Fibroblast of peridontal ligament (primary cell): ENCODE measurements around the gene MMP23B.
A peak's percentile ranks its signal among the peaks of the same experiment; 100 is the strongest.

Experiments
- DNase-seq: peaks from one replicate; pipeline ENCODE4 v3.0.0-alpha.2; 2010; ENCODE audit errors: extremely low read depth

The MMP23B gene

GRCh38 chr1:1602968-1603506 lies 28.9 kb upstream of the MMP23B start:
- DNase-seq = no peak

GRCh38 chr1:1603671-1604373 lies 28.2 kb upstream of the MMP23B start:
- DNase-seq = no peak

- no peak for DNase-seq
These were observed 27.5 kb upstream of the MMP23B start for GRCh38 chr1:1604374-1605033.

- no peak for DNase-seq
These were observed 26.9 kb upstream of the MMP23B start for GRCh38 chr1:1605034-1605591.

- no peak for DNase-seq
These were observed 26.2 kb upstream of the MMP23B start for GRCh38 chr1:1605724-1606123.

GRCh38 chr1:1606232-1606631 lies 25.7 kb upstream of the MMP23B start:
- DNase-seq = no peak

GRCh38 chr1:1609822-1610485 lies 22.0 kb upstream of the MMP23B start:
- no peak for DNase-seq

GRCh38 chr1:1610796-1611195 lies 21.2 kb upstream of the MMP23B start:
- no peak for DNase-seq

GRCh38 chr1:1612104-1612400 lies 19.9 kb upstream of the MMP23B start:
- no peak for DNase-seq

GRCh38 chr1:1613509-1614082 lies 18.4 kb upstream of the MMP23B start:
- DNase-seq = no peak

- peak; percentile 82 for DNase-seq
These were observed 17.6 kb upstream of the MMP23B start for GRCh38 chr1:1614204-1614953.

- no peak for DNase-seq
These were observed 17.1 kb upstream of the MMP23B start for GRCh38 chr1:1614954-1615255.

GRCh38 chr1:1615256-1616044 lies 16.5 kb upstream of the MMP23B start, which contains the start of gene MIB2:
Gene MIB2 (plus strand): TSS chr1:1615500. CDS start chr1:1623453, 7,953 bp downstream.
- peak; percentile 93 for DNase-seq

GRCh38 chr1:1616045-1616790 lies 15.8 kb upstream of the MMP23B start:
- no peak for DNase-seq

GRCh38 chr1:1616838-1617237 lies 15.1 kb upstream of the MMP23B start:
- no peak for DNase-seq

GRCh38 chr1:1617516-1617915 lies 14.5 kb upstream of the MMP23B start:
- DNase-seq = no peak

- no peak for DNase-seq
These were observed 14.0 kb upstream of the MMP23B start for GRCh38 chr1:1617925-1618324.

- DNase-seq = no peak
These were observed 13.4 kb upstream of the MMP23B start for GRCh38 chr1:1618396-1619068.

GRCh38 chr1:1619917-1620361 lies 12.0 kb upstream of the MMP23B start:
- DNase-seq = no peak
